Choroid plexus epithelial cell (primary cell): ENCODE data around the gene TMEM156.

Experiments
- DNase-seq: peaks from one replicate; pipeline ENCODE4 v3.0.0-alpha.2; 2010; ENCODE audit warnings: low read depth
- H3K4me3 ChIP-seq: 2 replicates; pipeline ENCODE4 v1.5.1; 2011; ENCODE audit warnings: low read depth, mild to moderate bottlenecking, control low read depth, low read length, moderate library complexity
- CTCF ChIP-seq: conservative IDR thresholded peaks from 2 replicates; pipeline ENCODE4 v1.5.1; 2011; ENCODE audit warnings: low read depth, mild to moderate bottlenecking, control low read depth, inconsistent platforms, low read length, moderate library complexity

The TMEM156 gene

GRCh38 chr4:39050590-39050989, 18.4 kb upstream of the TMEM156 start:
- no peak for TF ChIP-seq CTCF
- no peak overlapping the region for H3K4me3 ChIP-seq
- no peak for DNase-seq

GRCh38 chr4:39048311-39048710, 16.1 kb upstream of the TMEM156 start:
- DNase-seq, result peak; percentile 43
- no peak for TF ChIP-seq CTCF
- no peak overlapping the region for H3K4me3 ChIP-seq

- DNase-seq, result peak; percentile 52
- peak overlapping the region; percentile 24 for H3K4me3 ChIP-seq
- no peak for TF ChIP-seq CTCF
Observed at GRCh38 chr4:39047681-39048080, 15.5 kb upstream of the TMEM156 start.

- no peak for TF ChIP-seq CTCF
- DNase-seq, result peak; percentile 86
- H3K4me3 ChIP-seq, result peak overlapping the region; percentile 71
Observed at GRCh38 chr4:39046249-39046648, 14.0 kb upstream of the TMEM156 start.

- no peak for TF ChIP-seq CTCF
- DNase-seq, result peak; percentile 66
- peak overlapping the region; percentile 71 for H3K4me3 ChIP-seq
Observed at GRCh38 chr4:39045827-39046221, 13.6 kb upstream of the TMEM156 start.

GRCh38 chr4:39044956-39045826, 13.0 kb upstream of the TMEM156 start:
- peak; percentile 44 for DNase-seq
- TF ChIP-seq CTCF, result no peak
- peak overlapping the region; percentile 71 for H3K4me3 ChIP-seq

GRCh38 chr4:39044364-39044955, 12.3 kb upstream of the TMEM156 start:
- peak; percentile 98 for DNase-seq
- peak overlapping the region; percentile 71 for H3K4me3 ChIP-seq
- no peak for TF ChIP-seq CTCF
